ENCODE results near the gene CPHXL. TPM values are rescaled to one million over a fixed set of nuclear protein-coding genes. Genes with fewer than 3 reads are reported as not detected.

CPHXL gene
- polyA plus RNA-seq, 3 donors, result not detected

DNA sequence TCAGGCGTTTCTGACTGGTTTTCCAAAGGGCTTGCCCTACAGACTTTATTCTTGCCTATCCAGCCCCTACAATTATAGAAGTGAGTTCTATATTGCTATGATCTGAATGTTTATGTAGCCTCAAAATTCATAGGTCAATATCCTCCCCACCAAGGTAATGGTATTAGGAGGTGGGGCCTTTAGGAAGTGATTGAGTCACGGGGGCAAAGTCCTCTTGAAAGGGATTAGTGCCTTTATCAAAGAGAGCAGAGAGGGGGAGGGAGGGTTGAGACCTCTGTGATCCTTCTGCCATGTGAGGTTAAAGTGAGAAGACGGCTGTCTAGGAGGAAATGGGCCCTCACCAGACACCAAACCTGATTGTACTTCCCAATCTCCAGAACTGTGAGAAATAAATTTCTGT is 931 bp upstream of the CPHXL start:
- no CpG with 5 or more reads among the region's 3 CpGs for WGBS (ENCODE audit: insufficient coverage)

DNA sequence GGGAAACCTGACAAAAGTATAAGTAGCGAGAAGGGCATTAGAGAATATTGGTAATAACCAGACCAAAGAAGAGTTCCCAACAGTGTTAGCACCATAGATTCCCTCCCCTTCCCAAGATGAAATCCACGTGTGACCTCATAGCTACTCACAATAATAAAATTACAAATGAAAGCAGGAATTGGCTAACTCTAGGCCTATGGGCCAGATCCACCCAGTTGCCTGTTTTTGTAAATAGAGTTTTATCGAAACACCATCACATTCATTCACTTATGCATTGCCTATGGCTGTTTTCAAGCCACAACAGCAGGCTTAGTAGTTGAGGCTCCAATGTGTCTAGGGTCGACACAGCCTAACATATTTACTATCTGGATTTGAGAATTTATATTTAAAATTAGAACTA is 7.8 kb downstream of the CPHXL start:
- H3K4me3 Mint-ChIP-seq, result no peak overlapping the region
- TF ChIP-seq, protein P1, sequence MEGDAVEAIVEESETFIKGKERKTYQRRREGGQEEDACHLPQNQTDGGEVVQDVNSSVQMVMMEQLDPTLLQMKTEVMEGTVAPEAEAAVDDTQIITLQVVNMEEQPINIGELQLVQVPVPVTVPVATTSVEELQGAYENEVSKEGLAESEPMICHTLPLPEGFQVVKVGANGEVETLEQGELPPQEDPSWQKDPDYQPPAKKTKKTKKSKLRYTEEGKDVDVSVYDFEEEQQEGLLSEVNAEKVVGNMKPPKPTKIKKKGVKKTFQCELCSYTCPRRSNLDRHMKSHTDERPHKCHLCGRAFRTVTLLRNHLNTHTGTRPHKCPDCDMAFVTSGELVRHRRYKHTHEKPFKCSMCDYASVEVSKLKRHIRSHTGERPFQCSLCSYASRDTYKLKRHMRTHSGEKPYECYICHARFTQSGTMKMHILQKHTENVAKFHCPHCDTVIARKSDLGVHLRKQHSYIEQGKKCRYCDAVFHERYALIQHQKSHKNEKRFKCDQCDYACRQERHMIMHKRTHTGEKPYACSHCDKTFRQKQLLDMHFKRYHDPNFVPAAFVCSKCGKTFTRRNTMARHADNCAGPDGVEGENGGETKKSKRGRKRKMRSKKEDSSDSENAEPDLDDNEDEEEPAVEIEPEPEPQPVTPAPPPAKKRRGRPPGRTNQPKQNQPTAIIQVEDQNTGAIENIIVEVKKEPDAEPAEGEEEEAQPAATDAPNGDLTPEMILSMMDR (IDR thresholded peaks at IDR 0.05), result no peak
- Histone ChIP-seq H3K27me3 (ENCODE audit: control insufficient read depth in 2 of 2, insufficient read depth in 2 of 2, low read length in 2 of 2) (no peaks in the 10 kb centered on the region), H3K4me2 (replicated peaks; ENCODE audit: extremely low read depth, low read length, poor library complexity, severe bottlenecking) (no peak overlapping the region), H3K4me3 (replicated peaks in 1 of 3; ENCODE audit: low read depth in 2 of 3, low read length in 3 of 3) (no peak overlapping the region), H4K20me1 (ENCODE audit: insufficient read depth, low read length) (no peaks in the 10 kb centered on the region), H3K27ac (ENCODE audit: low read depth in 1 of 2, low read length in 2 of 2) (no peak overlapping the region), H3K9ac (ENCODE audit: insufficient read depth, low read length, poor library complexity, severe bottlenecking) (no peak overlapping the region), H3K79me2 (ENCODE audit: insufficient read depth, low read length) (no peaks in the 10 kb centered on the region), H3K9me3 (replicated peaks in 1 of 2; ENCODE audit: control insufficient read depth in 1 of 2, insufficient read depth in 1 of 2, low read length in 2 of 2) (peaks cover 12 to 23% of the 10 kb centered on the region in 2 donors), H3K4me1 (ENCODE audit: control insufficient read depth in 1 of 2, insufficient read depth in 2 of 2, low read length in 2 of 2) (no peaks in the 10 kb centered on the region), H3K36me3 (replicated peaks in 1 of 2; ENCODE audit: control insufficient read depth in 1 of 2, insufficient read depth in 2 of 2, low read length in 2 of 2) (no peaks in the 10 kb centered on the region), H2AFZ (ENCODE audit: insufficient read depth, low read depth, low read length, poor library complexity, severe bottlenecking) (no peak overlapping the region)
- no peaks in the 10 kb centered on the region for H3K4me1 Mint-ChIP-seq
- intact Hi-C loops (cut with micrococcal nuclease), result no loop called here
- DNase-seq, result no peak
- H3K27me3 Mint-ChIP-seq (ENCODE audit: low read depth in 3 of 3), result peaks cover 0 to 3% (median 2%) of the 10 kb centered on the region in 3 donors
- WGBS (ENCODE audit: insufficient coverage), result no CpG with 5 or more reads among the region's 4 CpGs
- no peaks in the 10 kb centered on the region for H3K36me3 Mint-ChIP-seq
- H3K27ac Mint-ChIP-seq, result no peak overlapping the region
- peaks cover 17 to 26% (median 22%) of the 10 kb centered on the region in 7 donors for H3K9me3 Mint-ChIP-seq

More for the DNA sequence above, 931 bp upstream of the CPHXL start:
- Histone ChIP-seq H3K36me3 (replicated peaks in 1 of 2; ENCODE audit: control insufficient read depth in 1 of 2, insufficient read depth in 2 of 2, low read length in 2 of 2) (no peaks in the 10 kb centered on the region), H3K9me3 (replicated peaks in 1 of 2; ENCODE audit: control insufficient read depth in 1 of 2, insufficient read depth in 1 of 2, low read length in 2 of 2) (no peaks in the 10 kb centered on the region), H4K20me1 (ENCODE audit: insufficient read depth, low read length) (no peaks in the 10 kb centered on the region), H3K4me3 (replicated peaks in 1 of 3; ENCODE audit: low read depth in 2 of 3, low read length in 3 of 3) (no peak overlapping the region), H3K4me1 (ENCODE audit: control insufficient read depth in 1 of 2, insufficient read depth in 2 of 2, low read length in 2 of 2) (no peaks in the 10 kb centered on the region), H3K27ac (ENCODE audit: low read depth in 1 of 2, low read length in 2 of 2) (no peak overlapping the region), H3K79me2 (ENCODE audit: insufficient read depth, low read length) (no peaks in the 10 kb centered on the region), H3K27me3 (ENCODE audit: control insufficient read depth in 2 of 2, insufficient read depth in 2 of 2, low read length in 2 of 2) (no peaks in the 10 kb centered on the region), H3K4me2 (replicated peaks; ENCODE audit: extremely low read depth, low read length, poor library complexity, severe bottlenecking) (no peak overlapping the region), H2AFZ (ENCODE audit: insufficient read depth, low read depth, low read length, poor library complexity, severe bottlenecking) (no peak overlapping the region), H3K9ac (ENCODE audit: insufficient read depth, low read length, poor library complexity, severe bottlenecking) (no peak overlapping the region)
- no peak for DNase-seq
- TF ChIP-seq, protein P1 (IDR thresholded peaks at IDR 0.05), result no peak
- Mint-ChIP-seq H3K36me3 (no peaks in the 10 kb centered on the region), H3K4me1 (no peaks in the 10 kb centered on the region), H3K27ac (no peak overlapping the region), H3K9me3 (peaks cover 0 to 8% (median 4%) of the 10 kb centered on the region in 7 donors), H3K27me3 (ENCODE audit: low read depth in 3 of 3) (peaks cover 0 to 4% (median 3%) of the 10 kb centered on the region in 3 donors), H3K4me3 (no peak overlapping the region)
- intact Hi-C loops (cut with micrococcal nuclease), result no loop called here
